T-helper 17 cell (primary cell): ENCODE data around the gene VSIG10. TPM values are rescaled to one million over a fixed set of nuclear protein-coding genes. Genes with fewer than 3 reads are reported as not detected.
"Not testable (repeated sequence)": the region's sequence is repeated elsewhere in the genome, so short reads cannot be mapped to it uniquely, and the experiment has no call there.

Experiments
- ATAC-seq: fragments of 150-1000 bp; cut with Tn5 transposase; 2 replicates; pipeline ENCODE4 v1.10.0; 2021; ENCODE audit warnings: mild to moderate bottlenecking, moderate library complexity
- DNase-seq, 3 donors: peaks; one replicate each; pipeline versions ENCODE4 v3.0.0 to v3.0.0-alpha.2; 2020 to 2021
- H3K9me3 ChIP-seq: one replicate; pipeline ENCODE4 v1.7.0; 2013; ENCODE audit warnings: low read length, mild to moderate bottlenecking; ENCODE audit not compliant: control insufficient read depth, poor library complexity, severe bottlenecking
- H3K27ac Mint-ChIP-seq: one replicate; pipeline ENCODE4 v1.8.0; 2022; ENCODE audit warnings: mild to moderate bottlenecking, moderate library complexity, mixed read lengths
- H3K27me3 Mint-ChIP-seq: one replicate; pipeline ENCODE4 v1.8.0; 2022; ENCODE audit warnings: mixed read lengths
- H3K36me3 Mint-ChIP-seq: one replicate; pipeline ENCODE4 v1.8.0; 2022; ENCODE audit warnings: low read depth, mixed read lengths
- H3K4me1 Mint-ChIP-seq: one replicate; pipeline ENCODE4 v1.8.0; 2022; ENCODE audit warnings: mild to moderate bottlenecking, mixed read lengths
- H3K4me3 Mint-ChIP-seq: one replicate; pipeline ENCODE4 v1.8.0; 2022; ENCODE audit warnings: mild to moderate bottlenecking, moderate library complexity, mixed read lengths
- total RNA-seq, 4 donors: library from RNA in 2 of 4; stranded (reverse) in 2 of 4; gene quantifications; one replicate each; pipeline ENCODE4 v1.2.3 and lab custom pipeline; 2022 to 2026

VSIG10 gene
- total RNA-seq, 2 donors from 2014 or later: 1.3 to 3.9 TPM

DNA sequence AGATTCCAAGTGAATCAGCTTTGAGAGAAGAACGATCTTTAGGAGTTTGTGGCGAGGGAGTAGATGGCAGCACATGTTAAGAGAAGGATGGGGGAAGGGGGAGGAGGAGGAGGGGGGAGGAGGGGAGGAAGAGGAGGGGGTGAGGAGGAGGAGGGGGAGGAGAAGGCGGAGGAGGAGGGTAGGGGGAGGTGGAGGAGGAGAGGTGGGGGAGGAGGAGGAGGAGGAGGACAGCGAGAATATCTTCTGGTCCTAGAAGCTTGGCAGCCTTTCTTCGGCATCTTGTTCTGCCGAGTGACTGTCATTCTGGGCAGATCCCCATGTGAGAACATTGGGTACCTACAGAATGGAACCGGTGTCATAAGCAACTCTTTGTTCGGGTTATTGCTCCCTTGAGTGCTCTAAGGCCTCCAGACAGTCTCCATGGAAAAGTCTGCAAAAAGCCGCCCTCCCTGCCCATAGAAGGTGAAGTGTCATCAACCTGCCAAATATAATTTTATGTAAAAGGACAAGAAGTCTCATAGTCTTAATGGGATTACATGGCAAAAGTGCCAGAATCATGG, 80.4 kb downstream of the VSIG10 start:
- H3K4me1 Mint-ChIP-seq: peaks cover 2% of the 10 kb centered on the region
- no peaks in the 10 kb centered on the region for H3K27me3 Mint-ChIP-seq
- no peaks in the 10 kb centered on the region for H3K9me3 ChIP-seq
- H3K36me3 Mint-ChIP-seq: peaks cover 5% of the 10 kb centered on the region
- no peak overlapping the region for H3K4me3 Mint-ChIP-seq
- DNase-seq: no peak
- no peak for ATAC-seq
- H3K27ac Mint-ChIP-seq: no peak overlapping the region

DNA sequence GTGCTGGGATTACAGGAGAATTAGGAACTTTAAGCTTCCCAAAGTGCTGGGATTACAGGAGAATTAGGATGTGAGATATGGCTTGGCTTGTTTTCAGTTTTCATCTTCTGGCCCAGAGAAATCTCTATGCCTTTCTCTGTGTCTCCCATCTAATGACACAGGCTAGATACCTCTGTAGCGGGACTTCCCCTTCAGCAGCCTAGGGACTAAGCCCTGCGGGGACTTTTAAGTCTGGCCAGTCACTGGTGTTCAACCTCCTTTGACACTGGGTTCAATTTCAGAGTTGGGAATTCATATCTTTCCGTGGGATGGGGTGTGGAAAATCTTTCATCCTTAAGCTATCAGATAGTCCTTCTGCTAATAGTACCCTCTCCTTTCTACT, 81.1 kb downstream of the VSIG10 start:
- Mint-ChIP-seq H3K27ac (no peak overlapping the region), H3K4me3 (no peak overlapping the region), H3K4me1 (peaks cover 6% of the 10 kb centered on the region), H3K27me3 (no peaks in the 10 kb centered on the region), H3K36me3 (peaks cover 5% of the 10 kb centered on the region)
- DNase-seq (no peak), ATAC-seq (no peak)
- H3K9me3 ChIP-seq: no peaks in the 10 kb centered on the region

DNA sequence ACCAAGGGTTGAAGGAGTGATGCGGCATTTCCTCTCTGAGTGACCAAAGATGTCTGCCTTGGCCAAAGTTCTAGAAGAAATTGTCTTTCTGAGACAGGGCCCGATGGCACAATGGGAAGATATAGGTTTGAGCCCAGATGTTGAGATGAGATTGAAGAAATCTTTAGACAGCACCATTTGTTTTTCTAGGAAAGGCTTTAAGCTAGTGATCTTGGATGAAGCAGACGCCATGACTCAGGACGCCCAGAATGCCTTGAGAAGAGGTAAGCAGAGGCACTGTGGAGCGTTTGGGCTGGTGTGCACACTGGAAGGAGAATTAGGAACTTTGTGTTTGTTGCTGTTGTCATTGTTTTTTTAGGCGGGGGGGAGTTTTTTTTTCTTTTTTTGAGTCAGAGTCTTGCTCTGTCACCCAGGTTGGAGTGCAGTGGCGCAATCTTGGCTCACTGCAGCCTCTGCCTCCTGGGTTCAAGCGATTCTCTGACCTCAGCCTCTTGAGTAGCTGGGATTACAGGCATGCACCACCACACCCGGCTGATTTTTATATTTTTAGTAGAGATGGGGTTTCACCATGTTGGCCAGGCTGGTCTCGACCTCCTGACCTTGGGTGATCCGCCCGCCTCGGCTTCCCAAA, 81.6 kb downstream of the VSIG10 start:
- not testable (repeated sequence) for H3K27me3 Mint-ChIP-seq, ATAC-seq, H3K4me1 Mint-ChIP-seq, DNase-seq, H3K36me3 Mint-ChIP-seq, H3K9me3 ChIP-seq, H3K27ac Mint-ChIP-seq
- peak overlapping the region; percentile 67 for H3K4me3 Mint-ChIP-seq

DNA sequence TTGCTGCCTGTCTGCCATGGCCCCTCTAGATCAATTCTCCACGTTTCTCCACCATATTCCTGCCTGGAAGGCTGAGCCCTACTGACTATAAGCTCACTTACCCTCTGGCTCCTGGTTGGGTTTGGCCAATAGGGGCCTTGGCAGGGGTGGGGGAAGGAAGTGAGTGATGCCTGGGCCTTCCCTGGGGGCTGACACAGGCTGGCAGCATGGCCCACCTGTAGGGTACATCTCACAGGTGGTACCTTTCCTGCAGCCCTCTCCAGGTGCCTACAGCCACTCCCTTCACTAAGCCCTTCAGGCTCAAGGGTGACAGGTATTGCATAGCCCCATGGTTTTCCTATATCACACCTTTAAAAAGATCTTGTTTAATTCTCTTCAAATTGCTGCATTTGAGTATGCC, 83.8 kb downstream of the VSIG10 start:
- Mint-ChIP-seq H3K4me3 (no peak overlapping the region), H3K27me3 (no peaks in the 10 kb centered on the region), H3K27ac (peak overlapping the region; percentile 8), H3K4me1 (peaks cover 14% of the 10 kb centered on the region), H3K36me3 (peaks cover 5% of the 10 kb centered on the region)
- no peak for ATAC-seq
- H3K9me3 ChIP-seq: no peaks in the 10 kb centered on the region
- DNase-seq: no peak

DNA sequence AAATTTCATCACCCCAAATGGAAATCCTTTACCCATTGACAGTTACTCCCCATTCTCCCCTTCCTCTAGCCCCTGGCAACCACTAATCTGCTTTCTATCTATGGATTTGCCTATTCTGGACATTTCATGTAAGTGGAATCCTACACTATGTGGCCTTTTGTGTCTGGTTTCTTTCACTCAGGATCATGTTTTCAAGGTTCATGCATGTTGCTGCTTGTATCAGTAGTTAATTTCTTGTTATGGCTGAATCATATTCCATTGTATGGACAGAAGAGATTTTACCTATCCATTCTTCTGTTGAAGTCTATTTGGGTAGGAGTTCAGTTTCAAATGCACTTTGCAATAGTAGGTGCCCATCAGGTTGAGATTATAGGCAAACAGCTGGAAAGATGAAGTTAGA, 85.9 kb downstream of the VSIG10 start:
- no peaks in the 10 kb centered on the region for H3K9me3 ChIP-seq
- no peak for ATAC-seq
- peaks cover 5% of the 10 kb centered on the region for H3K36me3 Mint-ChIP-seq
- no peaks in the 10 kb centered on the region for H3K27me3 Mint-ChIP-seq
- H3K4me1 Mint-ChIP-seq: peaks cover 14% of the 10 kb centered on the region
- H3K4me3 Mint-ChIP-seq: peak overlapping the region; percentile 92
- H3K27ac Mint-ChIP-seq: no peak overlapping the region
- no peak for DNase-seq

DNA sequence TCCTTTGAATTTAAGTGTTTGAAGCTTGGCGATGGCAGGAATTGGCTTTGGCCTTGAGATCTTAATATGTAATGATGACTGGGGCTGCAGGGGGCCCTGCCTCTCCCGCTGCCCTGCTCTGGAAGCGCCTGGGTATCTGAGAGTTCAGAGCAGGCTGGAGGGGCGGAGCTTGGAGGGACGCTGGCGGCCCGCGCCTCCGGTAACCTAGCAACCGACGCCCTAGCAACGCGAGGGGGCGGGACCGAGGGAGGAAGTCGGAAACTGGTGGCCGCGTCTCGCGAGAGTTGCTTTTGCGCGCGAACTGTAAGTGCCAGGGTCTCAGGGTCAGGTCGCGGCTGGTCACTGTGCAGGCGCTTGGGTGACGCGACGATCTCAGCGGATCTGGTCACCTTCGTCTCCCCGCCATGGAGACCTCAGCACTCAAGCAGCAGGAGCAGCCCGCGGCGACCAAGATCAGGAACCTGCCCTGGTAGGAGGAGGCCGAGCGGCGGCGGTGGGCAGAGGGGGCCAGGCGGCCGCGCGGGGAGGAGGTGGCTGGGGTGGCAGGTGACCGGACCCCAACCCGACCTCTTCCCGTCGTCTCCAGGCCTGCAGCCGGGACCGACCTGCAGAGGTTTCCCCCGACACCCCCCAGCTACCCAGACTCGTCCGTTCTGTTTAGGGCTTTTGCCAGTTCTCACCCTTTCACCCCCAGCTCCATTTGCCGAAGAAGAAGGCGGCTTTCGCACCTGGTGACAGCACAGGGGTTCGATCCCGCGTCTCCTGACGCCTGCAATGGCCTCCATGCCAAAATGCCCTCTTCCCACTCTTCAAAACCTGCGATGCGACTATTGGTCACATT, 87.2 kb downstream of the VSIG10 start, which contains the start of gene RFC5:
Gene RFC5 (plus strand): TSS at position 280 of the 841 bp plus-strand sequence. CDS start 125 bp downstream, at position 405.
- peak within 1 kb of the TSS; percentile 94 for H3K27ac Mint-ChIP-seq
- peaks cover 12% of the 10 kb centered on the region for H3K4me1 Mint-ChIP-seq
- H3K9me3 ChIP-seq: no peaks in the 10 kb centered on the region
- peak; percentile 99 for ATAC-seq
- peak within 1 kb of the TSS; percentile 92 for H3K4me3 Mint-ChIP-seq
- no peaks in the 10 kb centered on the region for H3K27me3 Mint-ChIP-seq
- peak; percentile 96 to 97 (median 96) for DNase-seq
- no peaks in the 10 kb centered on the region for H3K36me3 Mint-ChIP-seq

DNA sequence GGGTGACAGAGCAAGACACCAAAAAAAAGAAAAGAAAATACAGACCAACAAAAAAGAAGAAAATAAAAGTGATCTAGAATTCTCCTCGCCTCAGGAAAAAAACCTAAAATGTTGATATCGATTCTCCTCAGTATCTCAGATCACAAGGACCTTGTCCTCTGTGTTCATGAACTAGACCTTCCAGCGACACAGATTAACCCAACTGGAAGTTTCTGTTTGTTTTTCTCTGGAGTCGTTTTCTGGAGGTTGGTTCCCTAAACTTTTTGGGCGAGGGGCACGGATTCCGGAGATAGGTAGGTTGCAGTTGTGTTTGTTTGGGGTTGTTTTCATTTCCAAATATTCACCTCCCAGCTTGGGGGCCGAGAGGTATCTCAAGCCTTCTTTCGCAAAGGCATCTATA, 87.9 kb downstream of the VSIG10 start:
- DNase-seq (no peak), ATAC-seq (no peak)
- Mint-ChIP-seq H3K27ac (peak overlapping the region; percentile 94), H3K4me1 (peaks cover 12% of the 10 kb centered on the region), H3K36me3 (no peaks in the 10 kb centered on the region), H3K4me3 (no peak overlapping the region), H3K27me3 (no peaks in the 10 kb centered on the region)
- H3K9me3 ChIP-seq: no peaks in the 10 kb centered on the region

DNA sequence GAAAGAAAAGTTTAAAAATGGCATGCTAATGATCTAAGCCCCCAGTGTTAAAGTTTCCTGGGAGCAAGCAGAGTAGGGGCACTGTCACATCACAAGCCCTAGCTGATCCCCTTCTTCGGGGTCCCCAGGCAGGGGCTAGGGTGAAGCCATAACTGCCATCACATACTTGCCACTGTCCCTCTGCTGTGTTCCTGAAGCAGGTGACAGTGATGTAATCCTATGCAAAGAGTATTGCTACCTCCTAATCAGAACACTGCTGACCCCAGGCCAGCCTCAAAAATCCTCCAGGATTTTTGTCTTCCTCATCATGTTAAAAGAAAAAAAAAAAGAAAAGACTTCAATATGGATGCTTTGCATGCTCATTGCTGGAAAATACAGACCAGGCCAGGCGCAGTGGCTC, 88.5 kb downstream of the VSIG10 start:
- Mint-ChIP-seq H3K4me1 (peaks cover 12% of the 10 kb centered on the region), H3K27me3 (no peaks in the 10 kb centered on the region), H3K27ac (peak overlapping the region; percentile 94), H3K36me3 (no peaks in the 10 kb centered on the region), H3K4me3 (peak overlapping the region; percentile 47)
- no peak for ATAC-seq
- no peak for DNase-seq
- no peaks in the 10 kb centered on the region for H3K9me3 ChIP-seq

Other genes starting within 250 kb of the VSIG10 start
- under 1 TPM; 0.05 to 0.10 TPM for gene KSR2, start 135.0 kb downstream of the VSIG10 start, total RNA-seq
- 10 to 100 TPM; 10.6 to 15.8 TPM for gene RFC5, start 87.3 kb downstream of the VSIG10 start, total RNA-seq
- 10 to 100 TPM; 26.9 to 36.2 TPM for gene WSB2, start 42.8 kb downstream of the VSIG10 start, total RNA-seq
- 100 to 1,000 TPM; 108 to 113 TPM for gene PEBP1, start 32.1 kb upstream of the VSIG10 start, total RNA-seq